ENCODE data around the gene TMEM106A. TPM values are rescaled to one million over a fixed set of nuclear protein-coding genes. Genes with fewer than 3 reads are reported as not detected.
"Not testable (repeated sequence)": the region's sequence is repeated elsewhere in the genome, so short reads cannot be mapped to it uniquely, and the experiment has no call there.

The TMEM106A gene
- total RNA-seq, 1 experiment from 2014 or later = 14.5 TPM

GRCh38 chr17:43175213-43176118 is 36.2 kb upstream of the TMEM106A start:
- Histone ChIP-seq H3K27ac (ENCODE audit: low read length) (no peak overlapping the region), H3K36me3 (ENCODE audit: insufficient read depth, low read length) (peaks cover 30% of the 10 kb centered on the region; the same call in 1 of the 2 replicates), H3K4me3 (ENCODE audit: low read length) (no peak overlapping the region), H3K9me2 (replicated peaks; ENCODE audit: insufficient read depth, low read length) (no peaks in the 10 kb centered on the region), H3K9me3 (ENCODE audit: low read length) (no peaks in the 10 kb centered on the region), H3K27me3 (ENCODE audit: low read length) (no peaks in the 10 kb centered on the region), H3K4me1 (ENCODE audit: low read length) (peaks cover 9% of the 10 kb centered on the region), H3K9ac (ENCODE audit: low read length) (no peak overlapping the region), H4K20me1 (ENCODE audit: insufficient read depth, low read depth, low read length) (no peaks in the 10 kb centered on the region), H3K79me2 (ENCODE audit: low read length) (peaks cover 32% of the 10 kb centered on the region), H2AFZ (ENCODE audit: low read length) (no peak overlapping the region), H3K4me2 (ENCODE audit: low read depth, low read length, poor library complexity, severe bottlenecking) (no peak overlapping the region)
- no peak for DNase-seq

GRCh38 chr17:43176119-43176570 is 35.5 kb upstream of the TMEM106A start:
- Histone ChIP-seq H3K79me2 (ENCODE audit: low read length) (peaks cover 32% of the 10 kb centered on the region), H3K27me3 (ENCODE audit: low read length) (no peaks in the 10 kb centered on the region), H4K20me1 (ENCODE audit: insufficient read depth, low read depth, low read length) (no peaks in the 10 kb centered on the region), H3K9ac (ENCODE audit: low read length) (no peak overlapping the region), H3K4me3 (ENCODE audit: low read length) (no peak overlapping the region), H3K4me1 (ENCODE audit: low read length) (peaks cover 9% of the 10 kb centered on the region), H3K27ac (ENCODE audit: low read length) (no peak overlapping the region), H3K9me2 (replicated peaks; ENCODE audit: insufficient read depth, low read length) (no peaks in the 10 kb centered on the region), H3K36me3 (ENCODE audit: insufficient read depth, low read length) (peaks cover 30% of the 10 kb centered on the region), H3K4me2 (ENCODE audit: low read depth, low read length, poor library complexity, severe bottlenecking) (no peak overlapping the region), H2AFZ (ENCODE audit: low read length) (no peak overlapping the region), H3K9me3 (ENCODE audit: low read length) (no peaks in the 10 kb centered on the region)
- DNase-seq = no peak

- no peak overlapping the region for H2AFZ ChIP-seq (ENCODE audit: low read length)
- H4K20me1 ChIP-seq (ENCODE audit: insufficient read depth, low read depth, low read length) = no peaks in the 10 kb centered on the region
- no peaks in the 10 kb centered on the region for H3K9me3 ChIP-seq (ENCODE audit: low read length)
- H3K9me2 ChIP-seq (replicated peaks; ENCODE audit: insufficient read depth, low read length) = no peaks in the 10 kb centered on the region
- no peaks in the 10 kb centered on the region for H3K79me2 ChIP-seq (ENCODE audit: low read length)
- peaks cover 18% of the 10 kb centered on the region for H3K36me3 ChIP-seq (ENCODE audit: insufficient read depth, low read length)
- no peak overlapping the region for H3K4me2 ChIP-seq (ENCODE audit: low read depth, low read length, poor library complexity, severe bottlenecking)
- no peaks in the 10 kb centered on the region; the same call in 1 of the 2 replicates for H3K4me1 ChIP-seq (ENCODE audit: low read length)
- no peak overlapping the region for H3K27ac ChIP-seq (ENCODE audit: low read length)
- H3K27me3 ChIP-seq (ENCODE audit: low read length) = no peaks in the 10 kb centered on the region
- H3K9ac ChIP-seq (ENCODE audit: low read length) = no peak overlapping the region
- DNase-seq = no peak
- no peak overlapping the region for H3K4me3 ChIP-seq (ENCODE audit: low read length)
Observed at GRCh38 chr17:43183921-43184320, 27.8 kb upstream of the TMEM106A start.

GRCh38 chr17:43186656-43187055 is 25.0 kb upstream of the TMEM106A start:
- not testable (repeated sequence) for H3K27ac ChIP-seq (ENCODE audit: low read length); DNase-seq; H3K79me2 ChIP-seq (ENCODE audit: low read length); H3K4me3 ChIP-seq (ENCODE audit: low read length); H3K4me2 ChIP-seq (ENCODE audit: low read depth, low read length, poor library complexity, severe bottlenecking); H3K27me3 ChIP-seq (ENCODE audit: low read length); H4K20me1 ChIP-seq (ENCODE audit: insufficient read depth, low read depth, low read length); H2AFZ ChIP-seq (ENCODE audit: low read length); H3K9ac ChIP-seq (ENCODE audit: low read length); H3K4me1 ChIP-seq (ENCODE audit: low read length); H3K9me2 ChIP-seq (replicated peaks; ENCODE audit: insufficient read depth, low read length); H3K9me3 ChIP-seq (ENCODE audit: low read length)
- peaks cover 29% of the 10 kb centered on the region for H3K36me3 ChIP-seq (ENCODE audit: insufficient read depth, low read length)

- H4K20me1 ChIP-seq (ENCODE audit: insufficient read depth, low read depth, low read length) = no peaks in the 10 kb centered on the region
Observed at GRCh38 chr17:43193251-43193650, 18.4 kb upstream of the TMEM106A start.

GRCh38 chr17:43199633-43200032 is 12.0 kb upstream of the TMEM106A start:
- DNase-seq = no peak
- H4K20me1 ChIP-seq (ENCODE audit: insufficient read depth, low read depth, low read length) = no peaks in the 10 kb centered on the region
- H3K27ac ChIP-seq (ENCODE audit: low read length) = no peak overlapping the region
- H3K9me2 ChIP-seq (replicated peaks; ENCODE audit: insufficient read depth, low read length) = no peaks in the 10 kb centered on the region
- no peaks in the 10 kb centered on the region for H3K79me2 ChIP-seq (ENCODE audit: low read length)
- H3K9ac ChIP-seq (ENCODE audit: low read length) = no peak overlapping the region
- H3K36me3 ChIP-seq (ENCODE audit: insufficient read depth, low read length) = peaks cover 46% of the 10 kb centered on the region
- no peaks in the 10 kb centered on the region for H3K27me3 ChIP-seq (ENCODE audit: low read length)
- no peaks in the 10 kb centered on the region for H3K9me3 ChIP-seq (ENCODE audit: low read length)
- no peak overlapping the region for H3K4me2 ChIP-seq (ENCODE audit: low read depth, low read length, poor library complexity, severe bottlenecking)
- H3K4me3 ChIP-seq (ENCODE audit: low read length) = no peak overlapping the region
- no peak overlapping the region for H2AFZ ChIP-seq (ENCODE audit: low read length)
- H3K4me1 ChIP-seq (ENCODE audit: low read length) = peaks cover 11% of the 10 kb centered on the region

More at GRCh38 chr17:43193251-43193650, 18.4 kb upstream of the TMEM106A start:
- H3K4me3 ChIP-seq (ENCODE audit: low read length) = no peak overlapping the region
- no peak overlapping the region for H3K27ac ChIP-seq (ENCODE audit: low read length)
- DNase-seq = no peak
- H3K9ac ChIP-seq (ENCODE audit: low read length) = no peak overlapping the region
- peaks cover 49% of the 10 kb centered on the region for H3K36me3 ChIP-seq (ENCODE audit: insufficient read depth, low read length)
- no peaks in the 10 kb centered on the region for H3K9me3 ChIP-seq (ENCODE audit: low read length)
- H3K9me2 ChIP-seq (replicated peaks; ENCODE audit: insufficient read depth, low read length) = no peaks in the 10 kb centered on the region
- H3K4me1 ChIP-seq (ENCODE audit: low read length) = peaks cover 11% of the 10 kb centered on the region
- H3K4me2 ChIP-seq (ENCODE audit: low read depth, low read length, poor library complexity, severe bottlenecking) = no peak overlapping the region
- H3K79me2 ChIP-seq (ENCODE audit: low read length) = no peaks in the 10 kb centered on the region
- H3K27me3 ChIP-seq (ENCODE audit: low read length) = no peaks in the 10 kb centered on the region
- H2AFZ ChIP-seq (ENCODE audit: low read length) = no peak overlapping the region

- Histone ChIP-seq H3K27ac (ENCODE audit: low read length) (no peak overlapping the region), H3K27me3 (ENCODE audit: low read length) (no peaks in the 10 kb centered on the region), H3K4me1 (ENCODE audit: low read length) (peaks cover 11% of the 10 kb centered on the region), H3K36me3 (ENCODE audit: insufficient read depth, low read length) (peaks cover 41% of the 10 kb centered on the region), H3K9me2 (replicated peaks; ENCODE audit: insufficient read depth, low read length) (no peaks in the 10 kb centered on the region), H3K9ac (ENCODE audit: low read length) (no peak overlapping the region), H4K20me1 (ENCODE audit: insufficient read depth, low read depth, low read length) (no peaks in the 10 kb centered on the region), H3K4me2 (ENCODE audit: low read depth, low read length, poor library complexity, severe bottlenecking) (no peak overlapping the region), H2AFZ (ENCODE audit: low read length) (no peak overlapping the region), H3K9me3 (ENCODE audit: low read length) (no peaks in the 10 kb centered on the region), H3K4me3 (ENCODE audit: low read length) (no peak overlapping the region), H3K79me2 (ENCODE audit: low read length) (no peaks in the 10 kb centered on the region)
- DNase-seq = no peak
Observed at GRCh38 chr17:43200127-43200526, 11.5 kb upstream of the TMEM106A start.

- DNase-seq; H3K4me2 ChIP-seq (ENCODE audit: low read depth, low read length, poor library complexity, severe bottlenecking); H3K79me2 ChIP-seq (ENCODE audit: low read length); H3K4me1 ChIP-seq (ENCODE audit: low read length); H2AFZ ChIP-seq (ENCODE audit: low read length); H3K9me3 ChIP-seq (ENCODE audit: low read length); H3K4me3 ChIP-seq (ENCODE audit: low read length); H4K20me1 ChIP-seq (ENCODE audit: insufficient read depth, low read depth, low read length); H3K9me2 ChIP-seq (replicated peaks; ENCODE audit: insufficient read depth, low read length); H3K27ac ChIP-seq (ENCODE audit: low read length); H3K27me3 ChIP-seq (ENCODE audit: low read length); H3K9ac ChIP-seq (ENCODE audit: low read length): not testable (repeated sequence)
- peaks cover 33% of the 10 kb centered on the region; the same call in 1 of the 2 replicates for H3K36me3 ChIP-seq (ENCODE audit: insufficient read depth, low read length)
Observed at GRCh38 chr17:43203013-43203412, 8.7 kb upstream of the TMEM106A start.

All from Karpas-422 (cell line).